GM12878 (cell line): ENCODE measurements around the gene RINT1. TPM values are rescaled to one million over a fixed set of nuclear protein-coding genes. Genes with fewer than 3 reads are reported as not detected.

Source experiments
- EP300 ChIP-seq, 2 experiments: fragments of 150-350 bp in 1 of 2; IDR thresholded peaks; 2 replicates each; pipeline ENCODE4 v1.6.1; 2011 to 2012; ENCODE audit warnings: low read depth in 2 of 2, low read length in 2 of 2, borderline replicate concordance in 1 of 2, improper control_type of control experiment in 1 of 2, inconsistent platforms in 1 of 2; ENCODE audit not compliant: control insufficient read depth in 1 of 2
- IKZF1 ChIP-seq: fragments of 450-650 bp; conservative IDR thresholded peaks from 2 replicates; pipeline ENCODE4 v1.6.1; 2017; ENCODE audit warnings: antibody characterized with exemption, mild to moderate bottlenecking
- NFIC ChIP-seq: IDR thresholded peaks from 2 replicates; pipeline ENCODE4 v1.6.1; 2012; ENCODE audit warnings: low read depth, mild to moderate bottlenecking, inconsistent platforms, low read length, moderate library complexity
- RELA ChIP-seq: fragments of 450-650 bp; IDR thresholded peaks from 2 replicates; pipeline ENCODE4 v1.8.0; 2014; ENCODE audit warnings: borderline replicate concordance; ENCODE audit not compliant: partially characterized antibody
- ZBTB40 ChIP-seq: fragments of 450-650 bp; IDR thresholded peaks from 2 replicates; pipeline ENCODE4 v1.6.1; 2016; ENCODE audit warnings: mild to moderate bottlenecking, moderate library complexity, borderline replicate concordance
- polyA plus RNA-seq, 11 experiments: library from polyadenylated mRNA; depleted of rRNA in 4 of 11; unstranded in 6 of 11; stranded (reverse) in 5 of 11; fragments of >200 nt; fragmentation: Nextera tagmentation in 4 of 11; fragmentation: Illumina TruSeq in 1 of 11; extraction: Ambion mirVana in 4 of 11; extraction: Trizol in 1 of 11; gene quantifications; 1 replicate in 1 of 11; 2 replicates in 10 of 11; pipeline versions ENCODE4 v1.2.1 to v1.2.3, GENCODE V29; 2011 to 2016; ENCODE audit warnings: inconsistent platforms in 2 of 11, missing spikeins in 2 of 11, low read depth in 1 of 11
- total RNA-seq, 4 experiments: library from RNA; depleted of rRNA in 3 of 4; stranded (reverse); fragments of >200 nt in 3 of 4; fragmentation: Illumina TruSeq in 1 of 4; extraction: Trizol in 1 of 4; gene quantifications; 2 replicates each; pipeline versions ENCODE4 v1.2.1 to v1.2.3, GENCODE V29; 2013 to 2021
- TF ChIP-seq, protein P1 (sequence below): fragments of 450-650 bp; IDR thresholded peaks from 2 replicates; pipeline ENCODE4 v1.6.1; 2017; ENCODE audit warnings: mild to moderate bottlenecking, moderate library complexity

Gene RINT1
- total and polyA plus RNA-seq, 10 of the 15 experiments (the other 5 are each of a cell fraction or from before 2014, with no cell fraction given), result 6.7 to 32.3 (median 17.3) TPM

DNA sequence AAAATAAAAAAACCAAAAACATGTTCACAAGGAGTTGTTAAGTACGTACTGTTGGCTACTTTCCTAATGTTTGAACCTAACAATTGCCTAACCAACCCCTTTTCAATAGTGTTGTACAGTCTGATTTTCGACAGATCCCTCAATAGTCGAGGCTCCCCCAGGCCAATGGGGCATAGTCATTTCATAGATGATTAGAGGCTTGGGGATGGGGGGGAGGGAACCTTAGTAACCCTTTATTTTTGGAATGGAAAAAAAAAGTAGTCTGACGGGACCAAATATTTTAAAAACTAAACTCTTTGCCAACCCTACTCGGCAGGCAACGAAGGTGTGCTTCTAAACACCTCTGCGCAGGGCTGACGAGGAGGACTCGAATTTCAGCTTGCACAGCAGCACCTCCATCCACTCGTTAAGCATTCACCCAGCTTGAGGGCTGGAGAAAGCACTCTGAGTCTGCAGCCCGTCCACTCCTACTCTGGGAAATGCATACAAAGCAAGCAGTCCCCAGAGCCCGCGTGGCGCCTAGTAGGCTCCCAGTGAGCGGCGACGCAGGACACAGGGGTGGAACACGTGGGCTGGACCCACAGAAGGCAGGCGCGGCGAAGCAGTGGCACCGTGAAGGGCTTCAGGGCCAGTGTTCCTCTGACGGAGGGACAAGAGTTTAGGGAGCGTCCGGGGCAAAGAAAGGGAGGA is 10.8 kb upstream of the RINT1 start (continued):
- TF ChIP-seq, protein P1, sequence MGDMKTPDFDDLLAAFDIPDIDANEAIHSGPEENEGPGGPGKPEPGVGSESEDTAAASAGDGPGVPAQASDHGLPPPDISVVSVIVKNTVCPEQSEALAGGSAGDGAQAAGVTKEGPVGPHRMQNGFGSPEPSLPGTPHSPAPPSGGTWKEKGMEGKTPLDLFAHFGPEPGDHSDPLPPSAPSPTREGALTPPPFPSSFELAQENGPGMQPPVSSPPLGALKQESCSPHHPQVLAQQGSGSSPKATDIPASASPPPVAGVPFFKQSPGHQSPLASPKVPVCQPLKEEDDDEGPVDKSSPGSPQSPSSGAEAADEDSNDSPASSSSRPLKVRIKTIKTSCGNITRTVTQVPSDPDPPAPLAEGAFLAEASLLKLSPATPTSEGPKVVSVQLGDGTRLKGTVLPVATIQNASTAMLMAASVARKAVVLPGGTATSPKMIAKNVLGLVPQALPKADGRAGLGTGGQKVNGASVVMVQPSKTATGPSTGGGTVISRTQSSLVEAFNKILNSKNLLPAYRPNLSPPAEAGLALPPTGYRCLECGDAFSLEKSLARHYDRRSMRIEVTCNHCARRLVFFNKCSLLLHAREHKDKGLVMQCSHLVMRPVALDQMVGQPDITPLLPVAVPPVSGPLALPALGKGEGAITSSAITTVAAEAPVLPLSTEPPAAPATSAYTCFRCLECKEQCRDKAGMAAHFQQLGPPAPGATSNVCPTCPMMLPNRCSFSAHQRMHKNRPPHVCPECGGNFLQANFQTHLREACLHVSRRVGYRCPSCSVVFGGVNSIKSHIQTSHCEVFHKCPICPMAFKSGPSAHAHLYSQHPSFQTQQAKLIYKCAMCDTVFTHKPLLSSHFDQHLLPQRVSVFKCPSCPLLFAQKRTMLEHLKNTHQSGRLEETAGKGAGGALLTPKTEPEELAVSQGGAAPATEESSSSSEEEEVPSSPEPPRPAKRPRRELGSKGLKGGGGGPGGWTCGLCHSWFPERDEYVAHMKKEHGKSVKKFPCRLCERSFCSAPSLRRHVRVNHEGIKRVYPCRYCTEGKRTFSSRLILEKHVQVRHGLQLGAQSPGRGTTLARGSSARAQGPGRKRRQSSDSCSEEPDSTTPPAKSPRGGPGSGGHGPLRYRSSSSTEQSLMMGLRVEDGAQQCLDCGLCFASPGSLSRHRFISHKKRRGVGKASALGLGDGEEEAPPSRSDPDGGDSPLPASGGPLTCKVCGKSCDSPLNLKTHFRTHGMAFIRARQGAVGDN, result peak; percentile 54; the same call in 1 of the 2 replicates
- no peak for TF ChIP-seq EP300 (IDR thresholded peaks at IDR 0.05; ENCODE audit: borderline replicate concordance in 1 of 2, control insufficient read depth in 1 of 2, low read depth in 2 of 2, low read length in 2 of 2)
- TF ChIP-seq NFIC, result no peak
- no peak for TF ChIP-seq ZBTB40
- peak; percentile 7 for TF ChIP-seq RELA
- 0 out of 2 replicates have a peak, but pooled peaks have one; percentile 41 for TF ChIP-seq IKZF1
